Thyroid gland (tissue), 4 donors: ENCODE measurements around the gene MIGA2.

Experiments used
- CTCF ChIP-seq, 6 experiments: fragments of 200-600 bp in 3 of 6; fragments of 450-650 bp in 3 of 6; sonication (generic) in 3 of 6; IDR thresholded peaks; one replicate each; pipeline ENCODE4 v1.5.1; 2016 to 2019; ENCODE audit warnings: antibody characterized with exemption in 6 of 6, mild to moderate bottlenecking in 2 of 6, inconsistent platforms in 1 of 6, moderate library complexity in 1 of 6
- POLR2A ChIP-seq, 2 donors: fragments of 450-650 bp; IDR thresholded peaks; one replicate each; pipeline ENCODE4 v1.6.1; 2017; ENCODE audit warnings: antibody characterized with exemption in 2 of 2, mild to moderate bottlenecking in 2 of 2, moderate library complexity in 1 of 2

GRCh38 chr9:128992995-128993394 is 43.4 kb upstream of the MIGA2 start:
- TF ChIP-seq CTCF (IDR thresholded peaks at IDR 0.05) (no peak), POLR2A (IDR thresholded peaks at IDR 0.05) (no peak)
